Erythroblast (primary cell): Measurements from ENCODE around the gene ZDHHC15.

Experiments used
- GATA1 ChIP-seq: IDR thresholded peaks from 2 replicates; pipeline ENCODE4 v1.6.1; 2011; ENCODE audit warnings: low read depth, mild to moderate bottlenecking, control low read depth, low read length, moderate library complexity
- POLR2A ChIP-seq: IDR thresholded peaks from 2 replicates; pipeline ENCODE4 v1.6.1; 2011; ENCODE audit warnings: mild to moderate bottlenecking, low read length

GRCh38 chrX:75547783-75548182 is 24.9 kb upstream of the ZDHHC15 start:
- TF ChIP-seq POLR2A (no peak), GATA1 (no peak)
